HG03565 (cell line): Measurements from ENCODE around the gene GPR153.
"Not testable (repeated sequence)": the region's sequence is repeated elsewhere in the genome, so short reads cannot be mapped to it uniquely, and the experiment has no call there.

Experiments used
- ATAC-seq: cut with Tn5 transposase; IDR thresholded peaks from one replicate; pipeline ENCODE4 v1.9.1; 2021; ENCODE audit warnings: mild to moderate bottlenecking, moderate library complexity; ENCODE audit not compliant: unreplicated experiment

Gene GPR153

GRCh38 chr1:6260961-6261614, at the start of gene GPR153:
TSS of gene GPR153 (minus strand) at chr1:6261098. CDS start at chr1:6254905, 6,193 bp downstream.
- ATAC-seq, result no peak

GRCh38 chr1:6310116-6310848, 49.4 kb upstream of the GPR153 start:
- no peak for ATAC-seq

- ATAC-seq, result no peak
These were observed 48.7 kb upstream of the GPR153 start for GRCh38 chr1:6309564-6309963.

- no peak for ATAC-seq
These were observed 47.6 kb upstream of the GPR153 start for GRCh38 chr1:6308449-6308848.

GRCh38 chr1:6307682-6308081, 46.8 kb upstream of the GPR153 start:
- ATAC-seq, result not testable (repeated sequence)

- ATAC-seq, result no peak
These were observed 46.2 kb upstream of the GPR153 start for GRCh38 chr1:6307099-6307498.

GRCh38 chr1:6303397-6304012, 42.6 kb upstream of the GPR153 start:
- ATAC-seq, result no peak

GRCh38 chr1:6302568-6302967, 41.7 kb upstream of the GPR153 start:
- no peak for ATAC-seq

- no peak for ATAC-seq
These were observed 40.6 kb upstream of the GPR153 start for GRCh38 chr1:6301526-6301925.

- ATAC-seq, result no peak
These were observed 39.6 kb upstream of the GPR153 start for GRCh38 chr1:6300342-6301048.

- ATAC-seq, result no peak
These were observed 38.8 kb upstream of the GPR153 start for GRCh38 chr1:6299557-6300165.

- no peak for ATAC-seq
These were observed 38.1 kb upstream of the GPR153 start for GRCh38 chr1:6298940-6299465.

- ATAC-seq, result no peak
These were observed 37.6 kb upstream of the GPR153 start for GRCh38 chr1:6298530-6298929.

- no peak for ATAC-seq
These were observed 35.0 kb upstream of the GPR153 start for GRCh38 chr1:6295910-6296309.

GRCh38 chr1:6294890-6295556, 34.1 kb upstream of the GPR153 start:
- no peak for ATAC-seq

GRCh38 chr1:6294080-6294889, 33.4 kb upstream of the GPR153 start:
- no peak for ATAC-seq

GRCh38 chr1:6292102-6292501, 31.2 kb upstream of the GPR153 start:
- no peak for ATAC-seq

- ATAC-seq, result no peak
These were observed 27.8 kb upstream of the GPR153 start for GRCh38 chr1:6288665-6289064.

GRCh38 chr1:6288026-6288425, 27.1 kb upstream of the GPR153 start:
- ATAC-seq, result no peak
